Measurements from ENCODE around the gene TBP.

GRCh38 chr6:170514908-170515307, 39.3 kb upstream of the TBP start:
- TF ChIP-seq CTCF (IDR thresholded peaks at IDR 0.05) (no peak), ZFX (IDR thresholded peaks at IDR 0.05; ENCODE audit: borderline replicate concordance) (no peak)

Data from 22Rv1 (cell line).